ENCODE data around the gene ELP2.

Gene ELP2

DNA sequence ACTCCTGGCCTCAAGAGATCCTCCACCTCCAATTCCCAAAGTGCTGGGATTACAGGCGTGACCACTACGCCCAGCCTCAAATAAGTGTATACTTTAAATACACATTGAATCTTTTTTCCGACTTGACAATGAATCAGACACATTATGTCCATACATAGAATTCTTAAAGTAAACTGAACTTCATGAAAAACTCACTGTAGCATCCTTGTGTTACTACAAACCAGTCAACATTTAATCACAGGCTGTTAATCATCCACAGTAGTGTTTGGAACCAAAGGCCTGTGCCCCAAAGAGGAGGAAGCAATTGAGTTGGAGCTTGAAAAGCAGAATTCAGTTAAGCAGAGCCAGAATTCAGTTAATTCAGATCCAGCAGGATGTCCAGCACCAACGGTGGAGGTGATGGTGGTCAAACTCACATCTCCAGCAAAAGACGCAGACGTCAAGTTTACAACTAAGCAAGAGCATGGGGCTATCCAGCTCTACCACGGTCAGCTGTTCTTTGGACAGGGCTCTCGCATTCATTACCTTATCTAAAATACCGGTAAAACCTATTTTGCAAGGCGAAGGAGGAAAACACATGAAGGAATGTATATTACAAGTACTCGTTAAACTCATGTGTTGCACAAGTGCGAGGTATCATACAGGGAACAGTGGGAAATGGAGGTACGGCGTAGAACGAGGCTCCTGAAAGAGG lies 1.7 kb upstream of the ELP2 start:
- no peak for FAIRE-seq

DNA sequence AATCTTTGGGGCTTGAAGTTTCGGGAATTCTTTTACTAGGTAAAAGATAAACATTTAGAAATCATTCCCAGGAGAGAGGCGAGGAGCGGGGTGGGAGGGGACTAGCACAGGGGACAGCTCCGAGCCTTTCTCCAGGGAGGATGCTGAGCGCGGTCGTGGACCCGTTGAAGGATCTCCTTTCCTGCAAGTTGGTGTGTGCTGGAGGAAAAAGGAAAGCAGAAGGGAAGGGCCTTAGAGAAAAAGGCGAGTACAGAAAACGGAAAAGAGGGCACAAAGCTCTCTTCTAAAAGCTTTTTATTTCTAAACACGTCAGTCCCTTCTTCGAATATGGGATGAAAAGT lies 1.2 kb upstream of the ELP2 start:
- FAIRE-seq: no peak

DNA sequence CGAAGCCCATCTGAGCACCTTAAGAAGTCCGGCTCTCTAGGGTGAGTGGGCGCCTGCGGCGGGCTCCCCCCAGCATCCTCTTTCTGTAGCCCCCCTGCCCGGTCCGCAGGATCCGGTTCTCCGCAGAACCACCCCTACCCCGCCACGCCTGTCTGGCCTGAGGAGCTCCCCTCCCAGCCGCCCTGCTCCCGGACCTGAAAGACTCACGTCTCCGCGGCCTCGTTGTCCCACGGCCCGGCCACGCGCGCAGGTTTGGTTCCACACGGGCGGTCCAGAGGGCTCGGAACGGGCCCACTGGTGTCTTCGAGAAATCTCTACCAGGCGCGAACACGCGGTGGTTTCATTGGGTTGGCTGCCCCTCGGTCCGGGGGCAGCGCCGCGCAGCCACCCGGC lies 796 bp upstream of the ELP2 start:
- FAIRE-seq: no peak

DNA sequence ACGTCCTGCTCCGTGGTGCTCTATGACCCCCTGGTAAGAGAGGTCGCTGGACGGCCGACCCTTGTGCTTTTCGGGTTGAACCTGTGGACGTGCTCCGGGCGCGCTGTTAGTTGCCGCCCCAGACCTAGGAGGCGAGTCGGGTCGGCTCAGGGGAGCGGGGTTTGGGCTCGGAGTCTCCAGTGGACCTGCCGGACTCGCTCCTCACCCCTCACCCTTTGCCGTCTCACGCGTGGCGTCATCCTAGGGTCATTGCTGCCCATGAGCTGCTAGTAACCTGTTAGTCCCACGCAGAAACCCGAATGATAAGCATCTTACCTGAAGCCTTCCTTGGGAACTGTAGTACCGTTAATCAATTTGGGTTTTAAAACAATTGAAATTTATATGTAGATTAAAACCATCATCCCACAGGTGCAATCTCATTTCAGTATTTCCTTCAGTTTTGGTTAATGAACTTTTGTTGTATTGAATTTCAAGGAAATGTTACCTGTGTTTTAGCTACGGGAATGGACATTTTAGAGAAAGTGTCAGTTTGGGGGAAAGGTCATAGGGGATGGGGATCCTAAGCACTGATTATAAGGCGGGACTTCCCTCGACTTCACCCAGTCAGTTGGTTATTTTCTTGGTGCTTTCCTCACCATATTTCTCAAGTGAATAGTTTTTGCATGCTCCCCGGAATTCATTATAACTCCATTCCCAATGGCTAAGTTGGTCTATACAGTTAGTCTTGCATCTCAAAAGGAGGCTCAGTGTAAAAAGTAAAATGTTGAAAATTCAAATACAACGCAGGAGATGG lies 536 bp downstream of the ELP2 start:
- no peak for FAIRE-seq

DNA sequence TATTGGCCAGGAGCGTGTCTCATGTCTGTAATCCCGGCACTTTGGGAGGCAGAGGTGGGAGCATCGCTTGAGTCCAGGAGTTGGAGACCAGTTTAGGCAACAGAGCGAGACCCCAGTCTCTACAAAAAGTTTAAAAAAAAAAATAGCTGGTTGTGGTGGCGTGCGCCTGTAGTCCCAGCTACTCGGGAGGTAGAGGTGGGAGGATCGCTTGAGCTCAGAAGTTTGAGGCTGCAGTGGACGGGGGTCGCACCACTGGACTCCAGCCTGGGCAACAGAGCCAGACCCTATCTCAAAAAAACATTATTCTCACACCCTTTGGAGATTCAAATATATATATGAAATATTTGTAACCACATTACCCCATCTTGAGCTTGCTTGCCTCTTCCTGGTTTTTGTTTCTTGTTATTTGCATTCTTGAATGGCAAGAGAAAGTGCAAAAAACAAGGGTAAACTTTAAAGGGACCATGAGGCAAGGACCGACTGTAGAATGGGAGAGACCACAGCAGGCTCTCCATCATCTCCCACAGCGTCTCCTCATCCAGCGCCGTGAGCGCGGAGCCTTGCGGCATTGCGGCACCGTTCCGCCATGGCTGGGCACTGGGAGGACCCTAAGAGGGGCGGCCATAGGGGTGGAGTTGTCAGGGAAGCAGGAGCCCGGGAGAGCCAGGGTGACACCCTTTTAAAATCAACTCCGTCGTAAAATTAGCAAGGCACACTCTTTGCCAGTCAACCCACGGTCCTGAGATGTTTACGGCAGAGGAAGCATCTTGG lies 1.4 kb downstream of the ELP2 start:
- no peak for FAIRE-seq

DNA sequence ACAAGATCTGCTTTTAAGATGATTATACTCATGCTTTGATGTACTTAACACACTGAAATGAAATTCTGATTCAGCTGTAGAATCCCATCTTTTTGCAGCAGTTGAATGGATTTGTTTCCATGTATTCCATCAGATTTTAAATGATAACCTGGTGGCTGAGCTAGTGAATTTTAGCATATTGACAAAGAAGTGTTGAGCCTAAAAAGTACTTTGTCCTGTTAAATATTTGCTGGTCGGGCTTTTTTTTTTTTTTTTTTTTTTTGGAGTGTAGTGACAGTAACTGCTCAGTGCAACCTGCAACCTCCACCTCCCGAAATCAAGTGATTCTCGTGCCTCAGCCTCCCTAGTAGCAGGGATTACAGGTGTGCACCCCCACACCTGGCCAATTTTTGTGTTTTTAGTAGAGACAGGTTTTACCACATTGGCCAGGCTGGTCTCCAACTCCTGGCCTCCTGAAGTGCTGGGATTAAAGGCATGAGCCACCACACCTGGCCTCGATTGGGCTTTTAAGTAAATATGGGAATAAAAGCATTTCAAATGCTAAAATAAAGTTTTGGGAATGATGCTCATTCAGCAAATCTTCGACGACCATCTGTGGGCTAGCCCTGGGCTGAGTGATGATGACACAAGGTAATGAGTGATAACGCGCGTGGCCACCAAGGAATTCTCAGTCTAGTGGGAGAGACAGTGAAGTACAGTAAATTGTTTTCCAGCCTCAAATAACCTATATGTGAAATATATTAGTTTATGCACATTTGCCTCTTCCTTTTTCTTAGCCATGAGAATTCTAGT lies 2.2 kb downstream of the ELP2 start:
- no peak for FAIRE-seq

DNA sequence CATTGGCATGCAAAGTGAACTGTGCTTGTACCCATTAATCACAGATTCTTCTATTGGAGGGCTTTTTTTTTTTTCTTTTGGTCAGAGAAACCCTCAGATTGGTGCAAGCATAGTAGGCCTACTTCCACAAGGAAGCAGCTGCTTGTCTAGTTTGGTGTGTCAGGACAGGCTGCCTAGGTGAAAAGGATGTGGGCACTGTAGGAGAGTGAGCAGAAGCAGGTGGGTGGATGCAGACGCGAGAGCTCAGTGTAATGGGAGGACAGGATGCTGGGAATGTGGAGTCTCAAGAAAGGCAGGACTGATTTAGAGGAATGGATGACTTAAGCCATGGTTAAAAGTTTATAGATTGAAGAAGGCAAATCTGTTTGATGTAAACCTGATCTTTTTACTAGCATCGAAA lies 3.1 kb downstream of the ELP2 start:
- no peak for FAIRE-seq

DNA sequence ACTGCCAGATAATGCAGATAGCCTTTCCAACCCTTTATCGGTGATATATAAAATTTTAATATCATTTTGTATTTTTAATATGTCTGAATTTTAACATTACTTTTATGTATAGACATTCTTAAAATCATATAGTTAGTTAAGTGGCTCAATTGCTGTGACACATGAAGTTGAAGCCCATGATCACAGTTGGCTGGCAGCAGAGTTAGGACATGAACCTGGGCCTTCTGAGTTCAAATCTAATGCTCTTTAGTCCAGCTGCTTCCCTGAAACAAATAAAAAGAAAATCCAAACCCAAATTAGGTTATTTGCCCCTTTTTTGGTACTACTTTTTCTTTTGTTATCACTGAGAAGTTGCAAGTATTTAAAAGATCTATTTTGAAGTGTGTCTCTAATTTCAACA lies 5.6 kb downstream of the ELP2 start:
- FAIRE-seq: no peak

DNA sequence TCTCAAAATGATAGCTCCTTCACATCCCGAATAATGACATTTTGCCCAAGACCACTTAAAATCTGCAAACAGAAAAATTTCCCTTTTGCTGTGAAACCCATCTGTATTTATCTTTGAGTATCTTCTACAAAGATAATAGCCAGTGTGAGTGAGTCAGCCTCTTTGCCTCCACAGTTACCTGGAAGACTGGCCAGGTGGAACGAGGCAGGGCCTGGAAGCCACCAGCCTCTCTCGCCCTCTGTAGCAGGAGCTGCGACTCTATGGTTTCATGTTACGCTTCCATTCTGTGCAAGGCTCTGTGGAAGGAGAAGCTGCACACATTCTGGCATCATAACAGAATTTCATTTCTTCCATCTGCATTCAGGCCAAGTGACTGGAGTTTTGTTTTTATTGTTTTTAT lies 9.5 kb downstream of the ELP2 start:
- FAIRE-seq: no peak

DNA sequence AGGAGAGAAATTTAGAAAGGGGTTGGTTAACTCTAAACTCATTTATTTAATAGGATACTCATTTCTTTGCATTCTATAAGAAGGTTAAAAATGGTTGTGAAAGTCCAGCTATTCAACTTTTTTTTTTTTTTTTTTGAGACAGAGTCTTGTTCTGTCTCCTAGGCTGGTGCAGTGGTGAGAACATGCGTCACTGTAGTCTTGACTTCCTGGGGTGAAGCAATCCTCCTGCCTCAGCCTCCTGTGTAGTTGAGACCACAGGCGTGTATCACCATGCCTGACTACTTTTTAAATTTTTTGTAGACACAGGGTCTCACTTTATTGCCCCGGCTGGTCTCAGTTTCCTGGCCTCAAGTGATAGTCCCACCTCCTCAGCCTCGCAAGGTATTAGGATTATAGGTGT lies 11.9 kb downstream of the ELP2 start:
- no peak for FAIRE-seq

DNA sequence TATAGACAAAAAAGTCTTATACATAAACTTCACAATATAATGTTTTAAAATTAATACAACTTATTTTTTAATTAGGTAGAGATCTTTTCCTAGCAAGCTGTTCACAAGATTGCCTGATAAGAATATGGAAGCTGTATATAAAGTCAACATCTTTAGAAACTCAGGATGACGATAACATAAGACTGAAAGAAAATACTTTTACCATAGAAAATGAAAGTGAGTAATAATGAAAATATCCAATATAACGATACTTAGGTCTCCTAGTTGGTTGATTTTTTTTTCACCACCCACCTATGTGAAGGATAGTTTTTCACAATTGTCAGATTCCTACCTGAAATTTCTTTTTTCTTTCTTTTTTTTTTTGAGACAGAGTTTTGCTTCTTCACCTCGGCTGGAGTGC lies 13.1 kb downstream of the ELP2 start:
- no peak for FAIRE-seq

DNA sequence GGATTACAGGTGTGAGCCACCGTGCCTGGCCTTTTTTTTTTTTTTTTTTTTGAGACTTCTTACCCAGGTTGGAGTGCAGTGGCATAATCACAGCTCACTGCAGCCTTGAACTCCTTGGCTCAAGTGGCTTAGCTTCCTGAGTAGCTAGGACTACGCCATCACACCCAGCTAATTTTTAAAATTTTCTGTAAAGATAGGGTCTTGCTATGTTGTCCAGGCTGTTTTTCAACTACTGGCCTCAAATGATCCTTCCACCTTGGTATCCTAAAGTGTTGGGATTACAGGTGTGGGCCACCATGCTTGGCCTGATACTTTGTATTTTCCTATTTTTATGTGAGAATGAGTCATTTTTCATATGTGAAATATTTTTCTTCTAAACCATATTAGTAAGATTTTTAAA lies 13.7 kb downstream of the ELP2 start:
- FAIRE-seq: no peak

DNA sequence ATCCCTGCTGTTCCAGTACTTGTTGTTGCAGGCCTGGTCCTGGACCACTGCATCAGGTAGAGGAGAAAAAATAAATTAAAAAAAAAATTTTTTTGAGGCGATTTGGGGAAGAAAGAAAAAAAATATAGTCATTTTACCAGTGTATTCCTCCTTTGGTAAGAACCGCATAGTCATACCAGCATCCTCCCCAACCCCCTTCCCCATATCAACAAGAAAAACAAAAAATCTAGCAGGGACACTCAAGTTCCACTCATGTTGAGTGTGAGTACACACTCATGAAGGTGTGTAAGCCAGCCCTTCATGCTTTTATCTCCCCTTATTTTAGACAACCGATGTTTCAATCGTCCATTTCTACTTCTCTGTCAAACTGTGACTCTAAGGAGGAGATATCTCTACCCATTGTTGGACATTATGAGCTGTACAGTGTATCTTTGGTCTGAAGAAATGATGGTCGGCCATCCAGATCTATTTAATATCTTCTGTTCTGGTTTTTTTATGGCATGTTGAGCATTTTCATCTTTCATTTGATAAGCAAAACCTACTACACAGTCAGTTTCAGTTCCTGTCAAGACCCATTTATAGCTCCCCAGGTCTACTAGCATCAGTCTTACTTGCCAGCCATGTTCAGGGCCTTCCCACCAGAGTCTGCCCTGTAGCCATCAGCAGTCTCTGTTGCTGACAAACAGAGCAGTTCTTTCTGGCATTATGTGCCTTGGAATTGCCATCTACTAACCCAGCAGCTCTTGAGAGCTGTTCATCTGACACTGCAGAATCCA lies 20.0 kb downstream of the ELP2 start:
- FAIRE-seq: no peak

DNA sequence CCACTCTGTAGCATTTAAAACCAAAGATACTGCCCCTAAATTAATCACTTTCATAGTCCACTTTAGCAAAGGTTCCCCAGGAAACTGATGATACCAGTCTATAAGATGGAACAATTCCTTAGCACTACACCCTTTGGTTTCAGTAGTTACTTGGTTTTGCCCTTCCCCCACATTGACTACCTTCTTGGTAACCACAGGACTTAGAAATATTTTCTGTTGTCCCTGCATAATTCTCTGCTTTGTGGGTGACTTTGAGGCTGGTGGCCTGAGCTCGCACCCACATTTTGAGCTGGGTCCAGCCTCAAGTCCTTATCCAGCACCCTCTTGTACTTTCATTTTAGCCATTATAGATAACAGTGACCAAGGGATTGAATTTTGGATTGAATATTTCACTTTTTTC lies 23.1 kb downstream of the ELP2 start:
- FAIRE-seq: no peak

DNA sequence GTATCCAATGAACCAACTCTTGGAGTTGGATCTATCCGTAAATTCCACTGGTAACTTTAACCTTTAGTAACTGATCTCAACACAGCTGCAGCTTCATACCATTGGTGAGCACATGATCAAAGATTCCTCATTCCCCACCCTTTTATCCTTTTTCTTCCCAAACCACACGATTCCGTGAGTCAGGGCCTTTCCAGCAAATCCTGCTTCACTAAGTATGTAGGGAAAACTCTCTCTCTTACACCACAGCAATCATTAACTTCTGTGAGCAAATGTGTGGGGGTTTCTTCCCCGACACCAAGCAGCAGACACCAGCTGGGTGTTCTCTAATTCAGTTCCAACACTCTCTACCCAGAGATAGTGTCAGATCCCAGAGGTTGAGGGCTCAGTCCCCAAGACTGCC lies 23.5 kb downstream of the ELP2 start:
- no peak for FAIRE-seq

DNA sequence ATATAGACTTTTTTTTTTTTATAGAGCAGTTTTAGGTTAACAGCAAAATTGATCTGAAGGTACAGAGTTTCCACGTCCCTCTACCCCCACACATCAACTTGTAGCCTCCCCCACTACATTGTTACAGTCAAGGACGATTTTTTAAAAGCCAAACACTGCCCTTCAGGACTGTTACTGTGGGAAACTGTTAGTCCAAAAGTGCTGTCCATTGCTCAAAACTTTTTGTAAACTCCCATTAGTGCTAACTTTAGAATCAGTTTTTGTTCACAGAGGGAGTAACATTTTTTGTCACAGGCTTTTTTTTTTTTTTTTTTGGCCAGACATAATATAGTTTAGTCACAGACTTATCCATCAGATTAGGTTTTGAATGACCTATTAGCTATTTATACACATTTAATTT lies 24.1 kb downstream of the ELP2 start:
- FAIRE-seq: no peak

DNA sequence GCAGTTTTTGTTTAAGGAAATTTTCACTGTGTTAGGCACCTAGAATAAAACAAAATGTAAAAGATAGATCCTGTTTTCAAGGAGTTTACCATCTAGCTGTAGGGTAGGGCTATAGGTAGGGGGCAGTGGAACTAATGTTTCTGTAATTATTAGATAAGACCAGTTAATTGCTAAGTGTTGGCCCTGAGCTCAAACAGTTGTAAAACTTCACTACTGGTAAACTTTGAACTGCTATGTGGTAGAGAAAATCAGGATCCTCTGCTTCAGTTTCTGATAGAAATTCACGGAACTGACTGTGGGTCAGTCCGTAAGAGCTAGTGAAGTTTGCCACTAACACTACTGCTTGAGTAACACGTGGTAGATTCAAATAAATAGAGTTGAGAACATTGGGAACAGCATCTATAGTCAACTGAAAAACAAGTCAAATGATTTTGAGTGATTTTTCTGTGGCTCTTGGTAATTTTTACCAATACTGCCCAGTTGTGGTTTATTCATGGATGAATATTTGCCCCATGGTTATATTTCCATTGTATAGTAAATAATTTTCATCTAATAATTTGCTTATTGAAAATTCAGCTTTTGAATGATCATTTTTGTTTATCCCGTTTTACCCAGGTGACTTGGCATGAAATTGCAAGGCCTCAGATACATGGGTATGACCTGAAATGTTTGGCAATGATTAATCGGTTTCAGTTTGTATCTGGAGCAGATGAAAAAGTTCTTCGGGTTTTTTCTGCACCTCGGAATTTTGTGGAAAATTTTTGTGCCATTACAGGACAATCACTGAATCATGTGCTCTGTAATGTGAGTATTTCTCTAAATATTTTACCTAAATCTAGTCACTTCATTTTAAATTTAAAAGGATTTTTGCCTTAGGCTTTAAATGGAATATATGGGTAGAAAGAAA lies 26.4 kb downstream of the ELP2 start:
- no peak for FAIRE-seq

DNA sequence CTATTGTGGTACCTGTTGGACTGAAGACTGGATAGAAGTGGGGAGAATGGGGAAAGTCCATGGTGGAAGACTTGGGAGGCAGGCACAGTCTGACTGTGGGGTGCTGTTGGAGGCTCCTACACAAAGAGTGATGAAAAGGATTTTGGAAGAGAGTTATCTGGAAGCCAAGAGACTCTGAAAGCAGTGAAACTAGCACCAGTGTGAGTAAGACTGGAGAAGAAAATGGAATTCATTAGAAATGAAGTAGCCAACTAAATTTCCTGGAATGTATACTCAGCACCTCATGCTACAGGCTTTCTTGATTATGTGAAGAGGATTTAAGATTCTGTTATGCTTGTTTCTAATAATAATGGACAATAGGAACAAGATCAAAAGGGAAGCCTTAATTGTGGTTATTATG lies 27.7 kb downstream of the ELP2 start:
- no peak for FAIRE-seq

DNA sequence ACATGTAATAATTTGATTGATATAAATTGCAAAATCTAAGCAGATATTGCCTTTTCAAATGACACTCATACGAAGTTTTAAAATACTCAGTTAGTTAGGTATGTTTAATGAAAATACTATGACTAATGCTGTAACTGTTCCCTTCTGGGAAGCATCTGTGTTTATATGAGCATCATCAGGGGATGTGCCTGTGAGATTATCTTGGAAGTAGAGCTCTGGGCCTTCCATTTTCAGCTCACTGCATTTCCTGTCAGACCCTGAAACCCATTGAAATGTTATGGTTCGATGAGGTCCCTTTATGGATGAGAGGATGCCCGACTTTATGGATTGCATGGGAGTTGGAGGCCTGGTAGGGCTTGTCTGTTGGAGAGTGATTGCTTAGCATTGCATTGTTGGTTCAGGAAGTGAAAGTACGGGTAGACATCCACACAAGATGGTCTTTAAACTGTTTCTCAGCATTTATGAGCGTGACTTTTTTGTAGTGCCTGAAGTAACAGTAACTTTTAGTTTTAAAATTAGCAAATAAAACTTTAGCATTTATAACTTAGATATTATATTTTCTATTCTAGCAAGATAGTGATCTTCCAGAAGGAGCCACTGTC lies 28.7 kb downstream of the ELP2 start:
- no peak for FAIRE-seq

DNA sequence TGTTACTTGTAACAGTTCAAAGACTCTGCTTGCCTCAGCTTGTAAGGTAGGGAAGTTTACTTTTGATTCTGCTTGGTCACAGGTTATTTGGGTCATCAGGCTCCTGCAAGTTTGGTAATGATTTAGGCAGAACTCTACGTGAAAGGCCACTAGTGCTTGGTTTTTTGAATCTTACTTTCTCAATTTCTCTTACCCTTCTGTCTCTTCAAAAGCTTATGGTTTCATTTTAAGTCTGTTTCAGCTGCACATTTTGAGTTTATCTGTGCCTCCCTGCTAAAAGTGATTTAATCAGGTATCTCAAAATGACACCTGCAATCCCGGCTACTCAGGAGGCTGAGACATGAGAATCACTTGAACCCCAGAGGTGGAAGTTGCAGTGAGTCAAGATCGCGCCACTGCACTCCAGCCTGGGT lies 31.3 kb downstream of the ELP2 start:
- no peak for FAIRE-seq

DNA sequence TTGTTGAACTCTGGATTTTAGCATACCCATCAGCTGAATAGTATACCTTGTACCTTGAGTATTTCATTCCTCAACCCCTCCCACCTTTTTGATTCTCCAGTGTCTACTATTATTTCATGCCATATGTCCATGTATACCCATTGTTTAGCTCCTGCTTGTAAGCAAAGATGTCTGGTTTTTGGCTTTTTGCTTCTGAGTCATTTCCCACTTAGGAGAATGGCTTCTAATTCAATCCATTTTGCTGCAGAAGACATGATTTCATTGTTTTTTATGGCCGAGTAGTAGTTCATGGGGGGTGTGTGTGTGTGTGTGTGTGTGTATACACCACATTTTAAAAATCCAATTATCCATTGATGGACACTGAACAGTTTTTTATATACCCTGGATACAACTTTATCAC lies 33.3 kb downstream of the ELP2 start:
- no peak for FAIRE-seq
